Heart right ventricle (tissue), 16 donors: ENCODE measurements around the gene TMEM242. TPM values are rescaled to one million over a fixed set of nuclear protein-coding genes. Genes with fewer than 3 reads are reported as not detected.
A peak's percentile ranks its signal among the peaks of the same experiment; 100 is the strongest.

Source experiments
- ATAC-seq, 8 donors: fragments of 200-7000 bp; cut with Tn5 transposase; one replicate each; pipeline ENCODE4 v1.9.1; 2020; ENCODE audit warnings: mild to moderate bottlenecking in 8 of 8, moderate library complexity in 8 of 8, moderate number of reproducible peaks in 1 of 8
- DNase-seq, 2 donors: peaks; one replicate each; pipeline ENCODE4 v3.0.0-alpha.2; 2020
- H3K27ac ChIP-seq, 10 donors: fragments of 200-600 bp; sonication (generic) in 2 of 10; one replicate each; pipeline versions ENCODE4 v1.5.0 to v1.8.0; 2020 to 2022; ENCODE audit warnings: mild to moderate bottlenecking in 3 of 10
- H3K27me3 ChIP-seq, 7 donors: fragments of 200-600 bp; one replicate each; pipeline ENCODE4 v1.8.0; 2021 to 2022; ENCODE audit warnings: mild to moderate bottlenecking in 2 of 7
- H3K36me3 ChIP-seq, 9 donors: fragments of 200-600 bp; sonication (generic) in 1 of 9; one replicate each; pipeline versions ENCODE4 v1.5.0 to v1.8.0; 2020 to 2022; ENCODE audit warnings: mild to moderate bottlenecking in 2 of 9
- H3K4me1 ChIP-seq, 9 donors: fragments of 200-600 bp; sonication (generic) in 1 of 9; one replicate each; pipeline versions ENCODE4 v1.5.0 to v1.8.0; 2020 to 2022; ENCODE audit warnings: mild to moderate bottlenecking in 4 of 9
- H3K4me3 ChIP-seq, 10 donors: fragments of 200-600 bp; sonication (generic) in 2 of 10; one replicate each; pipeline versions ENCODE4 v1.5.0 to v1.8.0; 2020 to 2022; ENCODE audit warnings: mild to moderate bottlenecking in 7 of 10, moderate library complexity in 2 of 10
- H3K9me3 ChIP-seq, 11 donors: fragments of 200-600 bp in 10 of 11; sonication (generic) in 2 of 11; one replicate each; pipeline versions ENCODE4 v1.5.0 to v1.8.0; 2013 to 2022; ENCODE audit warnings: mild to moderate bottlenecking in 2 of 11, control low read depth in 1 of 11, moderate library complexity in 1 of 11
- WGBS, 2 donors: extraction: QIAGEN DNeasy Blood & Tissue Kit; methylation state at CpG; one replicate each; pipeline ENCODE4 v1.1.7; 2013; ENCODE audit warnings: inconsistent platforms in 1 of 2; 5-methylcytosine and 5-hydroxymethylcytosine counted together
- intact Hi-C, 10 donors: fragments of 100-400 bp; cut with DNase I; formaldehyde crosslinking; loops; one replicate each; pipeline versions ENCODE4 v1.11.1 to v1.14.2; 2022
- long read RNA-seq, 3 donors: library from polyadenylated mRNA; unstranded; transcript quantifications; one replicate each; pipeline ENCODE4 v2.0.0, GENCODE V29; 2020 to 2021
- polyA plus RNA-seq, 2 donors: library from polyadenylated mRNA; stranded (reverse); fragments of 200-250 nt; gene quantifications; one replicate each; pipeline ENCODE4 v1.2.3, GENCODE V29; 2013
- total RNA-seq, 10 donors: library from RNA; stranded (reverse); fragmentation: NEBNext Ultra II Directional in 3 of 10; extraction: Animal tissue kit (Norgen Biotek cat#: 25700) in 3 of 10; gene quantifications; one replicate each; pipeline versions ENCODE4 v1.2.1 to v1.2.4, GENCODE V29; 2021 to 2023
- TF ChIP-seq, protein P1 (sequence below), 9 donors: fragments of 200-600 bp; sonication (generic) in 2 of 9; IDR thresholded peaks; one replicate each; pipeline versions ENCODE4 v1.5.0 to v1.8.0; 2021 to 2022; ENCODE audit warnings: antibody characterized with exemption in 9 of 9, mild to moderate bottlenecking in 5 of 9, moderate library complexity in 1 of 9
- donor health status: Arrhythmogenic right ventricular cardiomyopathy.
- donor health status: ischemic (EF 13 %, LVEDD 7.1; RV severe dilation, severe dysfunction).
- donor health status: healthy with polysubstance abuse.
- donor health status: DM: no; HTN: yes; CAD: no.
- donor health status: DM: no; HTN: no; CAD: no.
- donor health status: ischemic (EF 25% LVEDD 6.9; RV normal size, moderate dysfunction).
- donor health status: ischemic (EF 25% LVEDD 5.7; RV mildly dilated, moderate dysfunction).
- donor health status: healthy.
- donor health status: DM: yes; HTN: yes; CAD: no.
- donor health status: Ischemic cardiomyopathy.
- donor health status: ischemic (EF 35%, LVEDD 5.7; RV mildly dilated, moderate dysfunction).
- donor health status: nonischemic (EF 11% LVEDD 7.7; RV severe dilation, severe dysfunction).
- donor health status: DM: yes; HTN: yes; CAD: no.
- donor health status: PGD.
- donor health status: ischemic (EF 29% LVEDD 5.4; RV normal size, mild dysfunction).
- donor health status: nonischemic (EF 23%, LVEDD 6.1; RV moderate dilation, normal function).

TMEM242 gene
- 10 to 100 TPM; 12.5 to 18.7 (median 16.7) TPM for total RNA-seq
- polyA plus RNA-seq = 10 to 100 TPM in 1 of 2 donors, 1 to 10 TPM in 1; 8.9 to 14.2 TPM
- long read RNA-seq, donor 1, full-length matches to known transcripts = 13 of 16 reads
- long read RNA-seq, donor 1, partial matches to known transcripts = 0 of 16 reads
- long read RNA-seq, donor 1, other reads (novel, unspliced or antisense) = 3 of 16 reads
- long read RNA-seq, donor 2, full-length matches to known transcripts = 30 of 44 reads
- long read RNA-seq, donor 2, partial matches to known transcripts = 3 of 44 reads
- long read RNA-seq, donor 2, other reads (novel, unspliced or antisense) = 11 of 44 reads
- long read RNA-seq, donor 3, full-length matches to known transcripts = 37 of 44 reads
- long read RNA-seq, donor 3, partial matches to known transcripts = 3 of 44 reads
- long read RNA-seq, donor 3, other reads (novel, unspliced or antisense) = 4 of 44 reads

DNA sequence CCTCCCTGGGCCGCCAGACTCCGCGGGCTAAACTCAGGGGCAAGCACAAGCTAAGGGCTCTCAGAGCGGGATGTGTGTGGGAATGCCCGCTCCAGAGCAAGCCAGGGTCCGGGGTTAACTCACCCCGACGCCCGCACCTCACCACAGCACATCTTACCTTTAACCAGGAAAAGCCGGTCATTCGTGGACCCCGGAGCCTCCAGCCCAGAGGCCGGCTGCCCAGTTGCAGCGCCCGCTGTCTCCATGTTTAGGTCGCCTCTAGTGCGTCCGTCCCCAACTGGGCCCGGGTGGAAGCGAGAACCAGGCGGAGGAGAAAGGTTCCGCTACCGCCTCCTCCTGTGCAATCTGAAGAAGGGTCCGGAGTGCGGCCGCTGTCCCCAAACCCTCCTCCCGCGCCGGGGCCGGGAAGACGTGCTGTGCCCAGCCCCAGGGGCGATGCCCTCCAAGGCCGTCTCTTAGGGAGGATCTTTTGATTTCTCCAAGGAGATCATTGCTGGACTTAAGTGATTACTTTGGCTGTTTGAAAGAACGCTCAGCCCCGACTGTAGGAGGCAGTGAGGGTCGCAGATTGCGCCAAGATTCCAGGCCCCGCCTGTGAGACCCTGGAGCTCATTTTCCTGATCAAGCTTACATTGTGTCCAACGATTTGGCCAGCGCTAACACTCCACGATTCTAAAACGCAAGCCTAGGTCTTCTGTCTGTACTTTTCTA, at the start of gene TMEM242:
TSS of gene TMEM242 (minus strand) at position 265 of the 711 bp plus-strand sequence. CDS start at position 245, 20 bp downstream.
- no peaks in the 10 kb centered on the region for H3K9me3 ChIP-seq
- H3K4me1 ChIP-seq = peaks cover 11 to 41% (median 30%) of the 10 kb centered on the region in 9 donors
- DNase-seq = peak; percentile 92 to 93
- H3K27ac ChIP-seq = peak within 1 kb of the TSS; percentile 74 to 98 (median 95)
- WGBS, 2 donors = 0% methylated on average over 42 of the region's 42 CpGs
- intact Hi-C loops = loop anchor here in 8 of 10 donors (2.0 to 10.0 kb wide), 6 partner anchors 57 to 751 kb away; partner anchors contain the start of gene ZDHHC14 (in 7 of the 8)
- ATAC-seq = peak; percentile 94 to 98 (median 97)
- H3K4me3 ChIP-seq = peak within 1 kb of the TSS; percentile 61 to 88 (median 76)
- H3K27me3 ChIP-seq = no peaks in the 10 kb centered on the region
- TF ChIP-seq, protein P1, sequence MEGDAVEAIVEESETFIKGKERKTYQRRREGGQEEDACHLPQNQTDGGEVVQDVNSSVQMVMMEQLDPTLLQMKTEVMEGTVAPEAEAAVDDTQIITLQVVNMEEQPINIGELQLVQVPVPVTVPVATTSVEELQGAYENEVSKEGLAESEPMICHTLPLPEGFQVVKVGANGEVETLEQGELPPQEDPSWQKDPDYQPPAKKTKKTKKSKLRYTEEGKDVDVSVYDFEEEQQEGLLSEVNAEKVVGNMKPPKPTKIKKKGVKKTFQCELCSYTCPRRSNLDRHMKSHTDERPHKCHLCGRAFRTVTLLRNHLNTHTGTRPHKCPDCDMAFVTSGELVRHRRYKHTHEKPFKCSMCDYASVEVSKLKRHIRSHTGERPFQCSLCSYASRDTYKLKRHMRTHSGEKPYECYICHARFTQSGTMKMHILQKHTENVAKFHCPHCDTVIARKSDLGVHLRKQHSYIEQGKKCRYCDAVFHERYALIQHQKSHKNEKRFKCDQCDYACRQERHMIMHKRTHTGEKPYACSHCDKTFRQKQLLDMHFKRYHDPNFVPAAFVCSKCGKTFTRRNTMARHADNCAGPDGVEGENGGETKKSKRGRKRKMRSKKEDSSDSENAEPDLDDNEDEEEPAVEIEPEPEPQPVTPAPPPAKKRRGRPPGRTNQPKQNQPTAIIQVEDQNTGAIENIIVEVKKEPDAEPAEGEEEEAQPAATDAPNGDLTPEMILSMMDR (IDR thresholded peaks at IDR 0.05) = peak; percentile 10 to 46 (median 29)
- H3K36me3 ChIP-seq = peaks cover 0 to 40% (median 4%) of the 10 kb centered on the region in 9 donors

GRCh38 chr6:157372501-157373280, 49.4 kb upstream of the TMEM242 start:
- Histone ChIP-seq H3K36me3 (no peaks in the 10 kb centered on the region), H3K4me3 (no peak overlapping the region), H3K27ac (no peak overlapping the region), H3K9me3 (no peaks in the 10 kb centered on the region), H3K4me1 (peaks cover 0 to 8% (median 0%) of the 10 kb centered on the region in 9 donors), H3K27me3 (no peaks in the 10 kb centered on the region)
- ATAC-seq (no peak), DNase-seq (no peak)
- intact Hi-C loops = no loop called here
- TF ChIP-seq, protein P1 (IDR thresholded peaks at IDR 0.05) = no peak
- 92 to 94% methylated on average over 10 of the region's 10 CpGs for WGBS, 2 donors

GRCh38 chr6:157370755-157371154, 47.4 kb upstream of the TMEM242 start:
- TF ChIP-seq, protein P1 (IDR thresholded peaks at IDR 0.05) = no peak
- no peak overlapping the region for H3K4me3 ChIP-seq
- H3K4me1 ChIP-seq = peaks cover 0 to 8% (median 0%) of the 10 kb centered on the region in 9 donors
- H3K9me3 ChIP-seq = no peaks in the 10 kb centered on the region
- no peak for ATAC-seq
- no peaks in the 10 kb centered on the region for H3K36me3 ChIP-seq
- WGBS, 2 donors = 94 to 95% methylated on average over 1 of the region's 1 CpG
- DNase-seq = no peak
- intact Hi-C loops = no loop called here
- peaks cover 0 to 6% (median 0%) of the 10 kb centered on the region in 7 donors for H3K27me3 ChIP-seq
- H3K27ac ChIP-seq = no peak overlapping the region
